A673 (cell line): Measurements from ENCODE around the gene METTL26. TPM values are rescaled to one million over a fixed set of nuclear protein-coding genes. Genes with fewer than 3 reads are reported as not detected.

Experiments used
- BruUV-seq: library from RNA; stranded (reverse); fragments of 400-500 nt; replicated peaks from 2 replicates; lab custom pipeline; 2021; lab: Mats Ljungman, UMichigan
- CTCF ChIA-PET: fragments of 300-600 bp; sonication (Branson Sonifier 250); formaldehyde crosslinking; loops from one replicate; lab custom pipeline; 2022; ENCODE audit warnings: antibody characterized with exemption; lab: Charles Lee
- POLR2A ChIA-PET: fragments of 300-600 bp; sonication (Branson Sonifier 250); formaldehyde crosslinking; loops from one replicate; lab custom pipeline; 2022; ENCODE audit warnings: antibody characterized with exemption; ENCODE audit not compliant: low non-redundant PET; lab: Charles Lee
- DNase-seq: peaks from one replicate; pipeline ENCODE4 v3.0.0-alpha.2; 2015; ENCODE audit warnings: low spot score
- H3K27ac ChIP-seq: fragments of 200-600 bp; sonication (generic); 2 replicates; pipeline ENCODE4 v1.5.1; 2016; ENCODE audit warnings: mixed run types, low read depth, mild to moderate bottlenecking, mixed read lengths, antibody characterized with exemption, low read length; ENCODE audit not compliant: poor library complexity, severe bottlenecking
- H3K27me3 ChIP-seq: fragments of 200-600 bp; sonication (generic); replicated peaks from 2 replicates; pipeline ENCODE4 v1.6.1; 2017; ENCODE audit warnings: mixed run types, low read depth, mild to moderate bottlenecking, mixed read lengths, antibody characterized with exemption, low read length; ENCODE audit not compliant: insufficient read depth, poor library complexity
- H3K36me3 ChIP-seq: fragments of 200-600 bp; sonication (generic); 2 replicates; pipeline ENCODE4 v1.6.1; 2016; ENCODE audit warnings: mixed run types, mild to moderate bottlenecking, mixed read lengths, antibody characterized with exemption, low read length; ENCODE audit not compliant: insufficient read depth, poor library complexity, severe bottlenecking
- H3K4me1 ChIP-seq: fragments of 200-600 bp; sonication (generic); 2 replicates; pipeline ENCODE4 v1.6.1; 2017; ENCODE audit warnings: mixed run types, mild to moderate bottlenecking, mixed read lengths, antibody characterized with exemption, low read length; ENCODE audit not compliant: insufficient read depth, poor library complexity, severe bottlenecking
- H3K4me3 ChIP-seq: fragments of 200-600 bp; sonication (generic); 2 replicates; pipeline ENCODE4 v1.5.1; 2016; ENCODE audit warnings: low read depth, mixed run types, mild to moderate bottlenecking, mixed read lengths, low read length; ENCODE audit not compliant: poor library complexity, severe bottlenecking
- H3K9me3 ChIP-seq: fragments of 200-600 bp; sonication (generic); 2 replicates; pipeline ENCODE4 v1.6.1; 2016; ENCODE audit warnings: mixed run types, low read depth, mild to moderate bottlenecking, mixed read lengths, antibody characterized with exemption, low read length; ENCODE audit not compliant: poor library complexity, severe bottlenecking
- CTCF ChIP-seq: fragments of 300-800, 200-600 bp; sonication (generic); conservative IDR thresholded peaks from 2 replicates; pipeline ENCODE4 v1.5.1; 2017; ENCODE audit warnings: low read depth, mild to moderate bottlenecking, antibody characterized with exemption, low read length, moderate library complexity, mixed read lengths
- EZH2 ChIP-seq: fragments of 200-600 bp; sonication (generic); IDR thresholded peaks from 2 replicates; pipeline ENCODE4 v1.6.1; 2017; ENCODE audit warnings: borderline replicate concordance, low read depth, mild to moderate bottlenecking, mixed read lengths, antibody characterized with exemption, low read length; ENCODE audit not compliant: poor library complexity, severe bottlenecking
- intact Hi-C: fragments of 100-400 bp; cut with micrococcal nuclease; formaldehyde crosslinking; loops from one replicate; pipeline ENCODE4 v1.10.0; 2022; ENCODE audit not compliant: unreplicated experiment
- total RNA-seq: library from RNA; stranded (reverse); gene quantifications from 2 replicates; pipeline ENCODE4 v1.2.3, GENCODE V29; 2021

METTL26 gene
- total RNA-seq, 1 experiment from 2014 or later: 138 TPM

- TF ChIP-seq CTCF (no peak), EZH2 (no peak)
- ChIA-PET CTCF (no interaction called here), POLR2A (no interaction called here)
- H3K27ac ChIP-seq: no peak overlapping the region
- no TSS peak for BruUV-seq
- DNase-seq: no peak
- peaks cover 5% of the 10 kb centered on the region for H3K4me1 ChIP-seq
- no peaks in the 10 kb centered on the region for H3K9me3 ChIP-seq
- no peaks in the 10 kb centered on the region for H3K27me3 ChIP-seq
- peaks cover 4% of the 10 kb centered on the region for H3K36me3 ChIP-seq
- no peak overlapping the region for H3K4me3 ChIP-seq
- intact Hi-C loops: no loop called here
Measured at GRCh38 chr16:625977-626765, 9.9 kb downstream of the METTL26 start.

- ChIA-PET POLR2A (no interaction called here), CTCF (interaction anchor here (0.6 kb wide), 1 partner anchor 240 kb away, joined by 9 read pairs; no protein-coding TSS in a partner anchor)
- Histone ChIP-seq H3K9me3 (no peaks in the 10 kb centered on the region), H3K36me3 (peaks cover 4% of the 10 kb centered on the region), H3K4me1 (peaks cover 5% of the 10 kb centered on the region), H3K27ac (no peak overlapping the region), H3K4me3 (no peak overlapping the region), H3K27me3 (no peaks in the 10 kb centered on the region)
- DNase-seq: no peak
- BruUV-seq: no TSS peak
- intact Hi-C loops: no loop called here
- TF ChIP-seq EZH2: no peak
- TF ChIP-seq CTCF: no peak
Measured at GRCh38 chr16:625117-625976, 10.8 kb downstream of the METTL26 start.

- intact Hi-C loops: no loop called here
- DNase-seq: no peak
- ChIA-PET POLR2A (no interaction called here), CTCF (interaction anchor here (0.6 kb wide), 2 partner anchors 239 to 1043 kb away, joined by 3 to 9 read pairs; no protein-coding TSS in a partner anchor)
- peaks cover 5% of the 10 kb centered on the region for H3K4me1 ChIP-seq
- TF ChIP-seq CTCF (no peak), EZH2 (no peak)
- H3K9me3 ChIP-seq: no peaks in the 10 kb centered on the region
- H3K27ac ChIP-seq: no peak overlapping the region
- no TSS peak for BruUV-seq
- no peaks in the 10 kb centered on the region for H3K27me3 ChIP-seq
- no peak overlapping the region for H3K4me3 ChIP-seq
- peaks cover 4% of the 10 kb centered on the region for H3K36me3 ChIP-seq
Measured at GRCh38 chr16:624526-625070, 11.5 kb downstream of the METTL26 start.
